HG03108 (cell line): ENCODE measurements around the gene TRPV5.

Experiments used
- ATAC-seq: cut with Tn5 transposase; IDR thresholded peaks from one replicate; pipeline ENCODE4 v1.9.1; 2021; ENCODE audit warnings: moderate library complexity; ENCODE audit not compliant: unreplicated experiment

TRPV5 gene

DNA sequence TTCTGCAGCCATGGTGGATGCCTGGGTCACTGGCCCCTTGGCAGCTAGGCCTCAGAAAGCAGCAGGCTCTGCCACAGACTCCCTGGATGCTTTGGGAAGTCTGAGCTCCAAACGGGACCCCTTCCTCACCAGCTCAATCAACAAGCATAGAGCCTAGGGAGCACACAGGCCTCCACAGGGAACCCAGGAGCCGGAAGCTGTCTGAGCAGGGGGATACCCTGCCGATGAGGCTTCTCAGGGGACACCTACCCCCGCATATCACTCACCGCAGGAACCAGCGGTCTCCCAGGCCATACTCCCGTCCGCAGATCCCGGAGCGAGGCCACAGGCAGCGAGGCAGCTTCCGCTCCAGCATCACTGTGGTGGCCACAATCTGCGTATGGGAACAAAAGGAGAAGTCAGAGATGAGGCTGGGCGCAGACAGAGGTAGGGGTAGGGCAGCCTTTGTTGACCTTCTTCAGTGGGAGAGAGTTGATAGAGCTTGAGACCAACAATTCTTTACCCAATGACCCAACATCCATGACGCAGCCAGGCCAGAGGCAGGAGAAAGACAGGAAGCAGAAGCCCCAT, 61.4 kb downstream of the TRPV5 start:
- no peak for ATAC-seq

DNA sequence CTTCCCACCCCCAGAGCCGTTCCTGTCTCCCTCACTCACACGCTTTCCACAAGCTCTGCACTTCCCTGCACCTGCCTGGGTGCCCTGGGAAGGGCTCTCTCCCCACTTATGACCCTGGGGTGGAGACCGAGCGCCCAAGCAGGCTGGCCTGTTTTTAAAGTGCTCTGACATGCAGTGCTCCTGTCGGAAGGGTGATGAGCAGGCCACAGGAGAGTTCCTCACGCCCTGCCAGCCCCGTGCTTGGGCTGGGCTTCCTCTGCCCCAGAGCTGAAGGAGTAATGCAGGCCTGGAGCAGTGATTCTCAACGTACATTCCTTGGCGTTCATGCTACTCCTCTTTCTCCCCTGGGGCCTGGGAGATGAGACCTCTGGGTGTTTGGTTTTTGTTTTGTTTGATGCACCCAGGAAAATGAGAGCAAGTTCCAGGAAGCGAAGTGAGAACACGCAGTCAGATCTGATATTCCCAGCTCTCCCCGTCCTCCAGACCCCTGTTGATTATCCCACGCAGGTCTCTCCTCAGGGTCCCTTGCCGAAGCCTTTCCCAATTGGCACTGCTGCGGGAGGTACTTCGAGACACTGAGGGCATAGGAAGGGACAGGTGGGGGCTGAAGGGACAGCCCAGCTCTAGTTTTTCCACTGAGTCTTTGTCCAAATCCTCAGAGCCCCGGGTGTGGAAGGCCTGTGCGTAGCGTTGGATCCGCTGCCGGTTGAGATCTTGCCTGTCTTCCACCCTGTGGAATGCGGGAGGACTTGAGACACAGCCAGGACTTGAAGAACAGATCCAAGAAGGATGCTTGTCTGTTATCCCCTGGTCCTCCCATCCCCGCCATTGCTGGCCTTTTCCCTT, 62.1 kb downstream of the TRPV5 start:
- no peak for ATAC-seq

DNA sequence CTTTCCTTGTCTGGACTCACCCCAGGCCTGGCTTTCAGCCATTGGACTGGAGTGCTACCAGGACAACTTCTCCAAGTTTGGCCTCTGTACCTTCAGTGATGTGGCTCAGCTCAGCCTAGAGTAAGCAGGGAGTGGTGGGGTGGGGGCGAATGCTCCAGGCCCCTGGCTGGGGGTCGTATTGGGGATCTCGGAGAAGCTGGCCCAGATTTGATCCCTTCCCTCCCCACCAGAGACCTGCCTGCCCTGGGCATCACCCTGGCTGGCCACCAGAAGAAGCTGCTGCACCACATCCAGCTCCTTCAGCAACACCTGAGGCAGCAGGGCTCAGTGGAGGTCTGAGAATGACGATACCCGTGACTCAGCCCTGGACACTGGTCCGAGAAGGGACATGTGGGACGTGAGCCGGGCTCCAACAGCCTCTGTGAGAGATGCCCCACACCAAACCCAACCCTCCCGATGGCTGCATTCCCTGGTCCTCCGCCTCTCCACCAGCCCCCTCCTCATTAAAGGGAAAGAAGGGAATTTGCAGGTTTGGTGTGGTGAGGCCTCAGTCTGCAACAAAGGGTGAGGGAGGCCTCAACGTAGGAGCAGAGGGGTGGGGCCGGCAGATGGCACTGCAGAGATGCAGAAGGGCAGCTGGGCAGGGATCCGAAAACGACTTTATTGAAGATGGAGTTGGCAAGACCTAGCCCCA, 62.8 kb downstream of the TRPV5 start:
- no peak for ATAC-seq

DNA sequence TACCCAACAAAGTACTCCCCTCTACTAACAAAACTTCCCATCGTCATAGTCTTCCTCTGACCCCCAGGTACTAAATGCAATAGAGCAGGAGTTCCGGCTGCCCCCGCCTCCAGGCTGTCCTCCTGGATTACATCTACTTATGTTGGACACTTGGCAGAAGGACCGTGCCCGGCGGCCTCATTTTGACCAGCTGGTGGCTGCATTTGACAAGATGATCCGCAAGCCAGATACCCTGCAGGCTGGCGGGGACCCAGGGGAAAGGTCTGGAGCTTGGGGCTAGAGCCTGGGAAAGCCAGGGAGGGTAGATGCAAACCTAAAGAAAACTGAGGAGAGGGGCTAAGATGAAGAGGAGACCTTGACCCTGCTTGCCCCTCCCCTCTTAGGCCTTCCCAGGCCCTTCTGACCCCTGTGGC, 63.4 kb downstream of the TRPV5 start:
- ATAC-seq: no peak

DNA sequence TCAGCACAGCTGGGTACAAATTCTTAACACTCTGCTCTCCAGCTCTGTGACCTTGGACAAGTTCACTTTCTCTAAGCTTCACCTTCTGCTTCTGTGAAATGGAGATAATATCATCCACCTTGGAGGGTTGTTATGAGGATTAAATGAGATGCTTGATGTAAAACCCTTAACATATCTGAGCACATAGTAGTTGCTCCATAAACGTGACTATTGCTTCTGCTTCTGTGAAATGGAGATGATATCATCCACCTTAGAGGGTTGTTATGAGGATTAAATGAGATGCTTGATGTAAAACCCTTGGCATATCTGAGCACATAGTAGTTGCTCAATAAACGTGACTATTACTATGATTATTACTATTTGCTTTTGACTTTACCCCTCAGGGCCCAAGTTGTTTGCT, 64.1 kb downstream of the TRPV5 start:
- ATAC-seq: no peak

DNA sequence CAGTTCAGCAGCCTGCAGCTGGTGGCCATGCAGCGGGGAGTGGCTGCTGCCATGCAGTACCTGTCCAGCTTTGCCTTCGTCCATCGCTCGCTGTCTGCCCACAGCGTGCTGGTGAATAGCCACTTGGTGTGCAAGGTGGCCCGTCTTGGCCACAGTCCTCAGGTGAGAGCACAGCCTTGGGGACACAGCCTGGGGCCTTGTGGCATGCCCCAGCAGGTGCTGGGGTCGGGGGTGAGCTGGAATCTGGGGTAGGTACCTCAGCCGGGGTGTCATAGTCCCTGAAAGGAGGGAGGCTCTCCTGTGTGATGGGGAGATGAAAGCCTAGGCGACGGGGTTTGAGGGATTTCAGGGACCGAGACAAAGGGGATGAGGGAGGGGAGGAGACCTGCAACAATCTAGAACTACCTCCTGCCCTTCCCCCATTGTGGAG, 64.5 kb downstream of the TRPV5 start:
- ATAC-seq: no peak

DNA sequence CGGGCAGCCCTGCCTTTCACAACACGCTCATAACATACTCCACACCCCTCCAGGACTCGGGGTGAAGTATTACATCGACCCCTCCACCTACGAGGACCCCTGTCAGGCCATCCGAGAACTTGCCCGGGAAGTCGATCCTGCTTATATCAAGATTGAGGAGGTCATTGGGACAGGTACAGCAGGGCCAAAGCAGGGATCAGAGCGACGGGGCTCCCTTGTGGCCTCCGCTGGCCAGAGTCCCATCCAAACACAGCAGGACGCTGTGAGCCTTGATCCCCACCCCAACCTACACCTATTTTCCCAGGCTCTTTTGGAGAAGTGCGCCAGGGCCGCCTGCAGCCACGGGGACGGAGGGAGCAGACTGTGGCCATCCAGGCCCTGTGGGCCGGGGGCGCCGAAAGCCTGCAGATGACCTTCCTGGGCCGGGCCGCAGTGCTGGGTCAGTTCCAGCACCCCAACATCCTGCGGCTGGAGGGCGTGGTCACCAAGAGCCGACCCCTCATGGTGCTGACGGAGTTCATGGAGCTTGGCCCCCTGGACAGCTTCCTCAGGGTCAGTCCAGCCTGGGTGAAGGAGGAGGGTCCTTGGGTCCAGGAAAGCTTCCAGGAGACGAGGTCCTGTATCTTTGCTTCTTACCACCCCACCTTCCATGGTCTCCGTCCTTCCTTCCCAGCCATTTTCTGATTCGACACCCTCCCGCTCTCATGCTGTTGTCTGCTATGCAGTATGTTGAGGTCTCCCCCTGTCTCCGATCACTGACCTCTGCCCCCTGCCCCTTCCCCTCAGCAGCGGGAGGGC, 65.2 kb downstream of the TRPV5 start:
- ATAC-seq: no peak

DNA sequence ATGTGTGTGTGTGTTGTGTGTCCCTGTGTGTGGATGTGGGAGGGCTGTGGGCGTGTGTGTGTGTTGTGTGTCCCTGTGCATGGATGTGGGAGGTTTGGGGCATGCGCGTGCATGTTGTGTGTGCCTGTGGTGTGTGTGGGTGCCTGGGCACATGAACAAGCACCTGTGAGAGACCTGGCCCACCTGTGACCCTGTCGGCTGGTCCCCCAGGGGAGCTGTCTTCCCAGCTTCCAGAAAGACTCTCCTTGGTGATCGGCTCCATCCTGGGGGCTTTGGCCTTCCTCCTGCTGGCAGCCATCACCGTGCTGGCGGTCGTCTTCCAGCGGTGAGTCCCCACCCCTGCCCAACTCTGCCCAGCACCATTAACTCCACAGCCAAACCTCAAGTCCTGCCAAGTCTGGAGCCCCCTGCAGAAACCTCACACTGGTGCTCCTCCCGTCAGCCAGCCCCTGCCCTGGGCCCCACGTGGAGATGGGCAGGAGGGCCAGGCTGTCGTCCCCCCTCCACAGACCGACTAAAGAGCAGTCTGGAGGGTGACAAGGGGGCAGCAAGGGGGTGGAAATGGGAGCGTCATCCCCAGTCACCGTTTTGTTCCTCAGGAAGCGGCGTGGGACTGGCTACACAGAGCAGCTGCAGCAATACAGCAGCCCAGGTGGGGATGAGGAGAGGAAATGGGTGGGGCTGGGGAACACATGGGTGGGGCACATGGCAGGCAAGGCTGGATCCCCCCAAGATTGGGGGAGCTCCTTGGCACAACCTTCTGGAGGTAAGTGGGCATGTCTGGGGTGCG, 66.0 kb downstream of the TRPV5 start:
- no peak for ATAC-seq

DNA sequence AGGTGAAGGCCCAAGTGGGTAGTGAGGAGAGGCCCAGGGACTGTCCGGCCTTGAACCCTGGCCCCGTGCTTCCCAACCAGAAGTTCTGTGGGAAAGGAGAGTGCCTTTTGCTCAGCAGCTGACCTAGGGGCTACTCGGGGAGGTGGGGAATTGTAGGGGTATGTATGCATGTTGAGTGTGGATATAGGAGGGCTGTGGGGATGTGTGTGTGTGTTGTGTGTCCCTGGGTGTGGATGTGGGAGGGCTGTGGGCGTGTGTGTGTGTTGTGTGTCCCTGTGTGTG, 66.5 kb downstream of the TRPV5 start:
- ATAC-seq: no peak

DNA sequence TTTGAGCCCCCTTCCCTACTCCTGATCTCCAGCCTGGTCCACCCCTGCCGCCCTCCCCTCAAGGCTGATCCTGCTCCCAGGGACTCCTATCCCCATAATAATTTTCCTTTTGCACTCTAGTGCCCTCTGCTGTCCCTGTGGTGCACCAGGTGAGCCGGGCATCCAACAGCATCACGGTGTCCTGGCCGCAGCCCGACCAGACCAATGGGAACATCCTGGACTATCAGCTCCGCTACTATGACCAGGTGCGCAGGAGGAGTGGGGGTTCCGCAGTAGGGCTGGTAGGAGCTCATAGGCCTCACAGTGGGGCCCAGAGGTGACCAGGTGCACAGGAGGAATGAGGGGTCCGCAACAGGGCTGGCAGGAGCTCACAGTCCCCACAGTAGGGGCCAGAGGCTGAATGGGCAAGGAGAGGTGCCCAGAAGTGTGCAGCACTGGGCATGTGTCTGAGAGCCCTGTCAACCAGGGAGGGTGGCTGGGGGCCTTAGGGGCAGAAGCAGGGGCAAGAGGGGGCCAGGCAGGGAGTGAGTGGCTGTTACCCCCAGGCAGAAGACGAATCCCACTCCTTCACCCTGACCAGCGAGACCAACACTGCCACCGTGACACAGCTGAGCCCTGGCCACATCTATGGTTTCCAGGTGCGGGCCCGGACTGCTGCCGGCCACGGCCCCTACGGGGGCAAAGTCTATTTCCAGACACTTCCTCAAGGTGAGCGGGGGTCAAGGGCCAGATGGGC, 67.0 kb downstream of the TRPV5 start:
- no peak for ATAC-seq

DNA sequence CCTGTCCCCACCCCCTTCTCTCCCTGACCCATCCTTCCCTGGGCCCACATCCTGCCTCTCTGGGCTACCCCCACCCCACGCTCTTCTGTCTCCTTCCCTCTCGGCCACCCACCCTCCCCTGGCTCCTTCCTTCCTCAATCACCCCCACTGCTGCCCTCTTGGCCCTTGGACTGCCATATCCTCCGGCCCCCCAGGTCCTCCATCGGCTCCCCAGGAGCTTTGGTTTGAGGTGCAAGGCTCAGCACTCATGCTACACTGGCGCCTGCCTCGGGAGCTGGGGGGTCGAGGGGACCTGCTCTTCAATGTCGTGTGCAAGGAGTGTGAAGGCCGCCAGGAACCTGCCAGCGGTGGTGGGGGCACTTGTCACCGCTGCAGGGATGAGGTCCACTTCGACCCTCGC, 67.8 kb downstream of the TRPV5 start:
- ATAC-seq: no peak

DNA sequence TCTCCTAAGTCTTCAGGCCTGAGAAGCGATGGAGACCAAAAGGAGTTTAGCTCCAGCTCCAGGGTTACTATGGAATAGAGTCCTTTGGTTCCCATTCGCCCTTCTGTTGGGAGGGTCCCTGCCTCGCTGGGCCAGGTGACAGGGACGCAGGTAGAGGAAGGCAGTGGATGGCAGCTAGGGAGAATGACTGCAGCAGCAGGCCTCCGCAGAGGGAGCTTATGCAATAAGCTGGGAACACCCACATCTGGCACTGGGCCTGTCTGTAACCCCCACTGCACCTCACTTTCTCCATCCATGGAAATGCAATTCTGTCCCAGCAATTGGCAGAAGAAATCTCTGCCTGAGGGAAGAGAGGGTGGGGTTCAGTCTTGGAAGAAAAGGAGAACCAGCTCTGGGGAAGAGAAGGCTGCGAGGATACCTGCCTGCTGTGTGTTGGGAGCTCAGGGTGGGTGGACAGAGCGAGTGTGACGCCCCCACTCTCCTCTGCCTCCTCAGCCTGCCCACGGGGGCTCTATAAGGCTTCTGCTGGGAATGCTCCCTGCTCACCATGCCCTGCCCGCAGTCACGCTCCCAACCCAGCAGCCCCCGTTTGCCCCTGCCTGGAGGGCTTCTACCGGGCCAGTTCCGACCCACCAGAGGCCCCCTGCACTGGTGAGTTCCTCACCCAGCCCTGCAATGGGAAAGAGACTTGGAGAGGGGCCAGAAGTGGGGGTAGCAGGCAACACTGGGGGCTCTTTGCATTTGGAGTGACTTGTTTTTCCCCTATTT, 68.4 kb downstream of the TRPV5 start:
- no peak for ATAC-seq

DNA sequence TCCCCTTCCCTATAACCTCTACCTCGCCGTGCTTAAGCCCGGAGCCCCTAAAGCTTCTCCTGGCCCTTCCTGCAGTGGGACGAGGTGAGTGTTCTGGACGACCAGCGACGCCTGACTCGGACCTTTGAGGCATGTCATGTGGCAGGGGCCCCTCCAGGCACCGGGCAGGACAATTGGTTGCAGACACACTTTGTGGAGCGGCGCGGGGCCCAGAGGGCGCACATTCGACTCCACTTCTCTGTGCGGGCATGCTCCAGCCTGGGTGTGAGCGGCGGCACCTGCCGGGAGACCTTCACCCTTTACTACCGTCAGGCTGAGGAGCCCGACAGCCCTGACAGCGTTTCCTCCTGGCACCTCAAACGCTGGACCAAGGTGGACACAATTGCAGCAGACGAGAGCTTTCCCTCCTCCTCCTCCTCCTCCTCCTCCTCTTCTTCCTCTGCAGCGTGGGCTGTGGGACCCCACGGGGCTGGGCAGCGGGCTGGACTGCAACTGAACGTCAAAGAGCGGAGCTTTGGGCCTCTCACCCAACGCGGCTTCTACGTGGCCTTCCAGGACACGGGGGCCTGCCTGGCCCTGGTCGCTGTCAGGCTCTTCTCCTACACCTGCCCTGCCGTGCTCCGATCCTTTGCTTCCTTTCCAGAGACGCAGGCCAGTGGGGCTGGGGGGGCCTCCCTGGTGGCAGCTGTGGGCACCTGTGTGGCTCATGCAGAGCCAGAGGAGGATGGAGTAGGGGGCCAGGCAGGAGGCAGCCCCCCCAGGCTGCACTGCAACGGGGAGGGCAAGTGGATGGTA, 69.5 kb downstream of the TRPV5 start:
- no peak for ATAC-seq

DNA sequence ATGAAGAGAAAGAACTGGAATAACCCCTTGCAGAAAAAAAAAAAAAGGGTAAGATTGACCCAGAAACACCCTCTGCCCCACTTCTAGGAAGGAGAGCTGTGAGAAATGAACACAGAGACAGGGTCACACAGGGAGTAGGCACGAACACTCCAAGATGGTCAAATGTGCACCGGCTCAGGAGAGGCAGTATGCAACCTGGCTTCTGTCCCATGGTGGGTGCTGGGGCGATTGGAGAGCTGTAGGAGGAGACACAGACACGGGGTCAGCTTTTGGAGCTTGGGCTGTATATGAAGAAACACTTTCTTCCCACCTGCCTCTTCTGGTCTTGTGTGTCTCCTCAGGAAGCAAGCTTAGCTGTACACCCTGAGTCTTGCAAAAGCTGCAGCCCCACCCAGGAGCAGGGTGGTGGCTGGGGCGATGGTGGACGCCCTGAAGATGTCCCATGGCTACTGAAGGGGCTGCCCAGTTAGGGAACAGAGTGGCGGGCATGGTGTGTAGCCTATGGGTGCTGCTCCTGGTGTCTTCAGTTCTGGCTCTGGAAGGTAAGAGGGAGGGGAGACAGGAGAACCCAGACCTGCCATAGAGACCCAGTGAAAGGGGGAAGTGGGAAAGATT, 70.7 kb downstream of the TRPV5 start:
- no peak for ATAC-seq

DNA sequence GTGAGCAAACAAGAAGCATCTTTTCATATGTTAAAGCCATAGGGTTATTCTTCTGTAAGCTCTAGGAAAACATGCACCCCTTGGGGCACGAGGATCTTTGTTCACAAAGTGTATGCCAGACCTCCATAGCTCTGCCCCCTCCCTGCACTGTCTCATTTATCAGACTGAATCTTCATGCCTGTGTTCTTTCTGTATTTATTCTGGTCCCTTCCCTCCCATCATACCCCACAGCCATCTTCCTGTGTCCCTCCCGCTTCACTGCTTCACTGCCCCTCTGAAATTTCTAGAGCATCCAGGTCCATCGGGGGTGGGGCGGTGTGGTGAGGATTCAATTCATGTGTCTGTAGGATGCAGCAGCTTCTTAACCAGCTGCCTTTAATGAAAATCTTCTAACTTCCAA, 71.2 kb downstream of the TRPV5 start:
- ATAC-seq: no peak

DNA sequence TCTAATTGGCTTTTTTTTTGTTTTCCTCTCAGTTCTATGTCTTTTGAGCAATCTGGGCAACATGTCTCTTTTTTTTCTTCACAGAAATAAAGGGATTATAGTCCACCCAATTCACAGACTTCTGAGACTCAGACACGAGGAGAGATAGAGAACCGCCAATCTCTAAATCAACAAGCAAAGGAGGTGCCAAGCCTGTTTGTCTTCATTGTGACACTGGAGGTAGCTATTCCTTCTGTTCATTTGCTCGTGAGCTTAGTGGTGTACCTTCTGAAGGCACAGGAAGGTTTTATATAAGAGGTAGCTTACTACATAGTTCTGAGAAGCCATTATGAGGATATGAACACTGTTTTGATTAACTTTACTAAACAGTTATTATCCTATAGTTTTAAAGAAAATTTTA, 72.6 kb downstream of the TRPV5 start:
- no peak for ATAC-seq

DNA sequence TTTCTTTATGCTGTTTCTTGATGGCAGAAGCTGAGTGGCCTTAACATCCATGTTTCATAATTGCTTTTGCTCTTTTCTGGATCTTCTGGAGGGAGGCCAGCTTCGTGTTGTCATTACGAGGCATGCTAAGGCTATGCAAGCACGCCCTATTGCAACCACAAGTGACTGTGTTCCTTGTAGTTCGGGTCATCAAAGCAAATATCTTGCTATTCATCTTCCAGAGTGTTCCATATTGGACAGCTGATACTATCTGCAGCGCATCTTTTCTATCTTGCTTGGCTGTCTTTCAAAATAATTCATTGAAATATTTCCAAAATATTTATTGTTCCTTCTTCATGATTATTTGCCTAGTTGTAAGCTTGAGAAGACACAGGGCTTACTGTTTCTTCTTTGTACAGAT, 73.7 kb downstream of the TRPV5 start:
- no peak for ATAC-seq

DNA sequence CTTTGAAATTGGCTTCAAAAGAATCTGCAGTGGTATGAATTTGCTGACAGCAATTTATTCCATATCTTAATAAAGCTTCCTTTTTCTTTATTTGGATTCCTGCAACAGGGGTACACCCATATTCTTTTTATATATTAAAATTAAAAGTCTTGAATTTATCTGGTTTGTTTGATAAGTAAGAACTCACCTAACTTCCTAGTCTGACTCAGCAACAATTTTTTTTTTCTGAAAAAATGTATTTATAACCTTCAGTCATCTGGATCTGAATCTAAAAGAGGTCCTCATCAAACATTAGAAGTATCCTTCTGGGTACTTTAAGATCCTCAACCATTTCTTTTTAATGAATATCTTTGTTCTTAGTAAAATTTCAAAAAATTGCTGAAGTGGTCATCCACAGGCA, 74.1 kb downstream of the TRPV5 start:
- ATAC-seq: no peak
